ENCODE measurements around the gene NIT2. TPM values are rescaled to one million over a fixed set of nuclear protein-coding genes. Genes with fewer than 3 reads are reported as not detected.
A peak's percentile ranks its signal among the peaks of the same experiment; 100 is the strongest.

NIT2 gene
- total RNA-seq, 1 donor, result 25.0 TPM

GRCh38 chr3:100401674-100402041 is 67.1 kb downstream of the NIT2 start:
- TF ChIP-seq, protein P1, sequence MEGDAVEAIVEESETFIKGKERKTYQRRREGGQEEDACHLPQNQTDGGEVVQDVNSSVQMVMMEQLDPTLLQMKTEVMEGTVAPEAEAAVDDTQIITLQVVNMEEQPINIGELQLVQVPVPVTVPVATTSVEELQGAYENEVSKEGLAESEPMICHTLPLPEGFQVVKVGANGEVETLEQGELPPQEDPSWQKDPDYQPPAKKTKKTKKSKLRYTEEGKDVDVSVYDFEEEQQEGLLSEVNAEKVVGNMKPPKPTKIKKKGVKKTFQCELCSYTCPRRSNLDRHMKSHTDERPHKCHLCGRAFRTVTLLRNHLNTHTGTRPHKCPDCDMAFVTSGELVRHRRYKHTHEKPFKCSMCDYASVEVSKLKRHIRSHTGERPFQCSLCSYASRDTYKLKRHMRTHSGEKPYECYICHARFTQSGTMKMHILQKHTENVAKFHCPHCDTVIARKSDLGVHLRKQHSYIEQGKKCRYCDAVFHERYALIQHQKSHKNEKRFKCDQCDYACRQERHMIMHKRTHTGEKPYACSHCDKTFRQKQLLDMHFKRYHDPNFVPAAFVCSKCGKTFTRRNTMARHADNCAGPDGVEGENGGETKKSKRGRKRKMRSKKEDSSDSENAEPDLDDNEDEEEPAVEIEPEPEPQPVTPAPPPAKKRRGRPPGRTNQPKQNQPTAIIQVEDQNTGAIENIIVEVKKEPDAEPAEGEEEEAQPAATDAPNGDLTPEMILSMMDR (IDR thresholded peaks at IDR 0.05; ENCODE audit: insufficient read depth, low read depth, low read length), result no peak
- no peak for DNase-seq (ENCODE audit: low read depth)

DNA sequence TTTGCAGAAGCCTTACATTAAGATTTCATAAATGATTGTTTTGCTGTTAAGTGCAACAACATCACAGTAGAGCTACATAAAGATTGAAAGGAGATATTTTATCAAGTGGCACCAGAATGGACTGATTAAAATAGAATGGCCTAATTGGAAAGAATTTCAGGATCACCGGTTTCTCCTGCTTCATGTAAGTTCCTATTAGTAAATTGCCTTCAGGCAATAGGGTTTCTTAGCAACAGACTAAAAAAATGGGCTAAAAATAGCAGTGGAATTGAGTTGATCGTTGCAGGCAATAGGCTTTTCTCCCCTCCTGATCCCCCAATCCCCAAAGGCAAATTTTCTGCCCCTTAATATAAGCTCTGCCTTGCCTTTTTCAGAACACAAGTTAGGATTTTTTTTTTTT is 67.7 kb downstream of the NIT2 start:
- peak overlapping the region; percentile 94 for H3K4me3 ChIP-seq (ENCODE audit: low read depth, low read length)
- DNase-seq (ENCODE audit: low read depth), result peak; percentile 47
- TF ChIP-seq, protein P1 (IDR thresholded peaks at IDR 0.05; ENCODE audit: insufficient read depth, low read depth, low read length), result no peak

More at GRCh38 chr3:100401674-100402041, 67.1 kb downstream of the NIT2 start:
- peak overlapping the region; percentile 94 for H3K4me3 ChIP-seq (ENCODE audit: low read depth, low read length)

DNA sequence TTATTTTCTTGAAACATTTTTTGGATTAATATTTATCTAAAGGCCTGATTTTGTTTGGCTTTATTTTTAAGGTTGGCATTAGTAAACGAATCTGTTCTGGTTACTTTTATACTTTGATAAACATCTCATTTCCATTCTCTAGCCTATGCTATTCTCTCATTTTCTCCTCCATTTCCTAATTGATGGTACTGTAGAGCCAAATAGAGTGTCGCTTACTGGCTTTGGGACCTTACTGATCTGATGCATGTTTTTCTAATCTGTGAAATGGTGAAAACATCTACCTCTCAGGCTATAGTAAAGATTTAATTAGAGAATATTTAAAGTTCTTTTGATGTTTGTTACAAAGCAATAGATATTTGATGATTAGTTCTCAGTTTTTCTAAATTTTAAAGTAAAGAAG is 68.3 kb downstream of the NIT2 start:
- no peak for DNase-seq (ENCODE audit: low read depth)
- peak overlapping the region; percentile 94 for H3K4me3 ChIP-seq (ENCODE audit: low read depth, low read length)
- TF ChIP-seq, protein P1 (IDR thresholded peaks at IDR 0.05; ENCODE audit: insufficient read depth, low read depth, low read length), result no peak

GRCh38 chr3:100403362-100404249 is 69.0 kb downstream of the NIT2 start:
- H3K4me3 ChIP-seq (ENCODE audit: low read depth, low read length), result peak overlapping the region; percentile 94

DNA sequence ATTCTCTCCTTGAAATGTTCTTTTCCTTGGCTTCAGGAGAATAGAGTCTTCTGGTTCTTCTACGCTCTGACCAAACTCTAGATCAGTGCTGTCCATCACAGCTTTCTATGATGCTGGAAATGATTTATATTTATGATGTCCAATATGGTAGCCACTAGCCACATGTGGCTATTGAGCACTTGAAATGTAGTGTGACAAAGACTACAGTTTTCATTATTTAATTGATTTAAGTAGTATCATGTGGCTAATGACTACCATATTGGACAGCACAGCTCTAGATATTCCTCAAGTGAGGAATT is 69.6 kb downstream of the NIT2 start:
- no peak overlapping the region for H3K4me3 ChIP-seq (ENCODE audit: low read depth, low read length)
- no peak for DNase-seq (ENCODE audit: low read depth)

More at GRCh38 chr3:100403362-100404249, 69.0 kb downstream of the NIT2 start:
- DNase-seq (ENCODE audit: low read depth), result peak; percentile 16
- TF ChIP-seq, protein P1 (IDR thresholded peaks at IDR 0.05; ENCODE audit: insufficient read depth, low read depth, low read length), result no peak

GRCh38 chr3:100407164-100407563 is 72.6 kb downstream of the NIT2 start:
- no peak for DNase-seq (ENCODE audit: low read depth)
- TF ChIP-seq, protein P1 (IDR thresholded peaks at IDR 0.05; ENCODE audit: insufficient read depth, low read depth, low read length), result no peak
- no peak overlapping the region for H3K4me3 ChIP-seq (ENCODE audit: low read depth, low read length)

More for the DNA sequence above, 69.6 kb downstream of the NIT2 start:
- TF ChIP-seq, protein P1 (IDR thresholded peaks at IDR 0.05; ENCODE audit: insufficient read depth, low read depth, low read length), result no peak
